GM12878 (cell line): Measurements from ENCODE around the gene ZNF148. TPM values are rescaled to one million over a fixed set of nuclear protein-coding genes. Genes with fewer than 3 reads are reported as not detected.
A peak's percentile ranks its signal among the peaks of the same experiment; 100 is the strongest.

Experiments used
- ATAC-seq: fragments of 200-7000 bp; cut with Tn5 transposase; 3 replicates; pipeline ENCODE4 v1.9.1; 2020; ENCODE audit warnings: mild to moderate bottlenecking, moderate library complexity
- BruUV-seq: library from RNA; stranded (reverse); fragments of 400-500 nt; replicated peaks from 2 replicates; lab custom pipeline; 2021; lab: Mats Ljungman, UMichigan
- CTCF ChIA-PET: fragments of 300-600 bp; sonication (Branson Sonifier 250); formaldehyde crosslinking; extraction: SDS; loops from one replicate; lab custom pipeline; 2021; ENCODE audit warnings: inconsistent platforms; lab: Yijun Ruan, JAX
- POLR2A ChIA-PET: fragments of 350-600 bp; formaldehyde crosslinking; extraction: SDS; loops from one replicate; lab custom pipeline; 2021; ENCODE audit warnings: inconsistent platforms; lab: Charles Lee
- RAD21 ChIA-PET: fragments of 300-600 bp; sonication (Branson Sonifier 250); formaldehyde crosslinking; loops from one replicate; lab custom pipeline; 2023; ENCODE audit warnings: antibody characterized with exemption; ENCODE audit not compliant: unreplicated experiment; lab: Charles Lee
- SMC1A ChIA-PET: fragments of 300-600 bp; sonication (Branson Sonifier 250); formaldehyde crosslinking; loops from one replicate; lab custom pipeline; 2023; ENCODE audit not compliant: unreplicated experiment, uncharacterized antibody; lab: Charles Lee
- DNase-seq: peaks from one replicate; pipeline ENCODE4 v3.0.0-alpha.2; 2011; ENCODE audit warnings: low read depth, low spot score
- FAIRE-seq: peaks from 3 replicates; lab custom pipeline; 2011; peaks lifted over from hg19 to GRCh38; lab: Jason Lieb, UNC
- H2AFZ ChIP-seq: 2 replicates; pipeline ENCODE4 v1.6.0; 2011; ENCODE audit warnings: low read depth, low read length, control low read depth; ENCODE audit not compliant: control insufficient read depth
- H3K27ac ChIP-seq: 2 replicates; pipeline ENCODE4 v1.5.1; 2011; ENCODE audit warnings: control low read depth; ENCODE audit not compliant: control insufficient read depth, insufficient read depth
- H3K27me3 ChIP-seq, 2 experiments: replicated peaks in 1 of 2; 2 replicates each; pipeline versions ENCODE4 v1.6.0 to v1.6.1; 2011; ENCODE audit warnings: low read length in 1 of 2; ENCODE audit not compliant: control insufficient read depth in 2 of 2, insufficient read depth in 2 of 2
- H3K36me3 ChIP-seq, 2 experiments: 2 replicates each; pipeline ENCODE4 v1.5.1; 2011; ENCODE audit warnings: low read length in 1 of 2; ENCODE audit not compliant: control insufficient read depth in 2 of 2, insufficient read depth in 2 of 2
- H3K4me1 ChIP-seq: 2 replicates; pipeline ENCODE4 v1.6.1; 2011; ENCODE audit warnings: mild to moderate bottlenecking, low read length, moderate library complexity, mixed read lengths; ENCODE audit not compliant: control insufficient read depth, insufficient read depth
- H3K4me2 ChIP-seq: 2 replicates; pipeline ENCODE4 v1.6.0; 2011; ENCODE audit warnings: control low read depth; ENCODE audit not compliant: control insufficient read depth, insufficient read depth
- H3K4me3 ChIP-seq: fragments of 200-600 bp; sonication (generic); 2 replicates; pipeline ENCODE4 v1.5.1; 2016
- H3K79me2 ChIP-seq: 2 replicates; pipeline ENCODE4 v1.6.0; 2011; ENCODE audit warnings: low read length; ENCODE audit not compliant: control insufficient read depth, insufficient read depth
- H3K9ac ChIP-seq: 2 replicates; pipeline ENCODE4 v1.8.0; 2011; ENCODE audit warnings: low read length, control low read depth, mixed read lengths; ENCODE audit not compliant: control insufficient read depth, insufficient read depth
- H3K9me3 ChIP-seq: replicated peaks from 3 replicates; pipeline ENCODE4 v1.5.1; 2011; ENCODE audit warnings: mild to moderate bottlenecking, low read length; ENCODE audit not compliant: control insufficient read depth, insufficient read depth
- H4K20me1 ChIP-seq: 2 replicates; pipeline ENCODE4 v1.6.0; 2011; ENCODE audit not compliant: control insufficient read depth, insufficient read depth
- CHD2 ChIP-seq: IDR thresholded peaks from 2 replicates; pipeline ENCODE4 v1.6.1; 2011; ENCODE audit warnings: low read depth, low read length, improper control_type of control experiment, borderline replicate concordance
- EED ChIP-seq: sonication (generic); IDR thresholded peaks from 2 replicates; pipeline ENCODE4 v1.6.1; 2016; ENCODE audit warnings: antibody characterized with exemption, low read depth
- FOXK2 ChIP-seq: fragments of 450-650 bp; IDR thresholded peaks from 2 replicates; pipeline ENCODE4 v1.6.1; 2017; ENCODE audit warnings: mild to moderate bottlenecking, moderate library complexity
- FOXM1 ChIP-seq: IDR thresholded peaks from 2 replicates; pipeline ENCODE4 v1.6.1; 2012; ENCODE audit warnings: low read depth, mild to moderate bottlenecking, inconsistent platforms, low read length, moderate library complexity
- LARP7 ChIP-seq: fragments of 450-650 bp; IDR thresholded peaks from 2 replicates; pipeline ENCODE4 v1.6.1; 2017; ENCODE audit warnings: mild to moderate bottlenecking
- MXI1 ChIP-seq: fragments of 150-350 bp; IDR thresholded peaks from 2 replicates; pipeline ENCODE4 v1.6.1; 2011; ENCODE audit warnings: low read depth, mild to moderate bottlenecking, inconsistent platforms, low read length, improper control_type of control experiment
- NR2F1 ChIP-seq: fragments of 450-650 bp; conservative IDR thresholded peaks from 2 replicates; pipeline ENCODE4 v1.6.1; 2017; ENCODE audit warnings: mild to moderate bottlenecking
- POLR2A ChIP-seq: IDR thresholded peaks from 2 replicates; pipeline ENCODE4 v1.6.1; 2011; ENCODE audit warnings: low read depth, mild to moderate bottlenecking, low read length
- POLR2AphosphoS2 ChIP-seq: IDR thresholded peaks from 2 replicates; pipeline ENCODE4 v1.6.1; 2011; ENCODE audit warnings: low read depth, mild to moderate bottlenecking, low read length, improper control_type of control experiment, moderate library complexity
- POU2F2 ChIP-seq: IDR thresholded peaks from 3 replicates; pipeline ENCODE4 v1.6.1; 2011; ENCODE audit warnings: low read depth, mild to moderate bottlenecking, low read length, borderline replicate concordance
- SREBF1 ChIP-seq: IDR thresholded peaks from 2 replicates; pipeline ENCODE4 v1.6.1; 2012; ENCODE audit warnings: mild to moderate bottlenecking, low read length
- TARDBP ChIP-seq: IDR thresholded peaks from 2 replicates; pipeline ENCODE4 v1.6.1; 2016; ENCODE audit warnings: borderline replicate concordance
- WGBS: methylation state at CpG from one replicate; pipeline ENCODE4 v1.1.6; 2016; ENCODE audit warnings: low lambda C conversion rate; ENCODE audit not compliant: insufficient replicate concordance, insufficient coverage; ENCODE audit errors: missing lambda C conversion rate; 5-methylcytosine and 5-hydroxymethylcytosine counted together
- in situ Hi-C: fragments of 300-500 bp; cut with MboI; formaldehyde crosslinking; loops from 9 replicates; pipeline ENCODE4 v1.14.3; 2018; ENCODE audit warnings: mixed read lengths
- intact Hi-C: fragments of 100-400 bp; cut with micrococcal nuclease; formaldehyde crosslinking; loops from one replicate; pipeline ENCODE4 v1.14.2; 2022; ENCODE audit not compliant: unreplicated experiment
- polyA plus RNA-seq, 11 experiments: library from polyadenylated mRNA; depleted of rRNA in 4 of 11; unstranded in 6 of 11; stranded (reverse) in 5 of 11; fragments of >200 nt; fragmentation: Nextera tagmentation in 4 of 11; fragmentation: Illumina TruSeq in 1 of 11; extraction: Ambion mirVana in 4 of 11; extraction: Trizol in 1 of 11; gene quantifications; 1 replicate in 1 of 11; 2 replicates in 10 of 11; pipeline versions ENCODE4 v1.2.1 to v1.2.3, GENCODE V29; 2011 to 2016; ENCODE audit warnings: inconsistent platforms in 2 of 11, missing spikeins in 2 of 11, low read depth in 1 of 11
- total RNA-seq, 4 experiments: library from RNA; depleted of rRNA in 3 of 4; stranded (reverse); fragments of >200 nt in 3 of 4; fragmentation: Illumina TruSeq in 1 of 4; extraction: Trizol in 1 of 4; gene quantifications; 2 replicates each; pipeline versions ENCODE4 v1.2.1 to v1.2.3, GENCODE V29; 2013 to 2021

ZNF148 gene
- total and polyA plus RNA-seq, 10 of the 15 experiments (the other 5 are each of a cell fraction or from before 2014, with no cell fraction given), result 8.6 to 40.4 (median 26.7) TPM

DNA sequence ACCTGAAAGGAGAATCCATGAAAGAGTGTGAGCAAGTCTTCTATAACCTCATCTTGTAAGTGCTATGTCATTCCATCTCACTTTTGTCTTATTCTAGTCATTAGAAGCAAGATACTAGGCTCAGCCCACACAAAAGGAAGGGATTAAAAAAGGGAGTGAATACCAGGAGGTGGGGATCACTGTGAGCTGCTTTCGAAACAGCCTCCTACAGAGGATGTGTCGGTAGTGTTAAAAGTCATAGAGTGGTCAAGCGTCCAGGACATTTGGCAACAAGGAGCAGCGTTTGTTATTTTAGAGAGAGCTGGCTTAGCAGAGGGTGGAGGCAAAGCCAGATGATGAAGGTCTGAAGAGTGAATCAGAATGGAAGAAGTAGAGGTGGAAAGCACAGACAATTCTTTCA, 11.7 kb upstream of the ZNF148 start (continued):
- TF ChIP-seq POU2F2 (no peak), CHD2 (no peak), TARDBP (no peak), NR2F1 (no peak)

DNA sequence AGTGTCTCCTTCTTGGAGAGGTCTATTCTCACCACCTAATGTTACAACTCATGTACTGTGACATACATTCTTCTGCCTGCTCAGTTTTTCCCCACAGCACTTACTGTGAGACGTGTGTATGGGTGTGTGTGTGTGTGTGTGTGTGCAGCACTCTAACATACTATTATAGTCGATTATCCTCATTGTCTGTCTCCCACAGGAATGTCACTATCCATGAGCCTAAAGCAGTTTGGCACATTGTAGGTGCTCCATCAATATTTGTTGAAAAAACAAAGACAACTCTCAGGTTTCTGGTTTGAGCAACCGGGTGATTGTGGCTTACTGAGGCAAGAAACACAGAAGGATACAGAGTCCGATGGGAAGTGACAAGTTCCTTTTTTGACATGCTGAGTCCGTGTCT, 8.6 kb upstream of the ZNF148 start:
- intact Hi-C loops, result no loop called here
- no TSS peak for BruUV-seq
- no peak overlapping the region for H3K4me3 ChIP-seq
- TF ChIP-seq LARP7 (no peak), FOXK2 (no peak), POLR2AphosphoS2 (no peak), EED (no peak), MXI1 (no peak), FOXM1 (no peak), SREBF1 (no peak), POLR2A (no peak)
- POLR2A ChIA-PET, result no interaction called here
- H3K79me2 ChIP-seq, result no peaks in the 10 kb centered on the region
- in situ Hi-C loops, result no loop called here
- no peaks in the 10 kb centered on the region for H3K27me3 ChIP-seq
- no peaks in the 10 kb centered on the region for H3K9me3 ChIP-seq
- no peaks in the 10 kb centered on the region for H3K36me3 ChIP-seq
- SMC1A ChIA-PET, result interaction anchor here (0.6 kb wide), 1 partner anchor 1971 kb away, joined by 3 read pairs; no protein-coding TSS in a partner anchor
- H4K20me1 ChIP-seq, result no peaks in the 10 kb centered on the region
- H2AFZ ChIP-seq, result peak overlapping the region; percentile 25; the same call in 1 of the 2 replicates
- RAD21 ChIA-PET, result no interaction called here
- DNase-seq (no peak), ATAC-seq (no peak), FAIRE-seq (no peak)
- H3K27ac ChIP-seq, result no peak overlapping the region
- CTCF ChIA-PET, result no interaction called here
- no peak overlapping the region for H3K4me2 ChIP-seq
- 20% methylated on average over 5 of the region's 5 CpGs for WGBS
- no peak overlapping the region for H3K9ac ChIP-seq
- H3K4me1 ChIP-seq, result no peaks in the 10 kb centered on the region
